Ovary (tissue), 3 donors: Measurements from ENCODE around the gene CSTB.

Experiments
- CTCF ChIP-seq, 3 donors: fragments of 450-650 bp in 2 of 3; fragments of 200-600 bp in 1 of 3; IDR thresholded peaks; one replicate each; pipeline versions ENCODE4 v1.5.1 to v1.8.0; 2016 to 2022; ENCODE audit warnings: antibody characterized with exemption in 3 of 3, mild to moderate bottlenecking in 1 of 3
- EP300 ChIP-seq: sonication (generic); formaldehyde crosslinking; IDR thresholded peaks from one replicate; pipeline ENCODE4 v1.6.1; 2017; ENCODE audit warnings: antibody characterized with exemption
- POLR2A ChIP-seq: fragments of 450-650 bp; IDR thresholded peaks from one replicate; pipeline ENCODE4 v1.6.1; 2017; ENCODE audit warnings: antibody characterized with exemption, mild to moderate bottlenecking, moderate library complexity
- donor health status: DM: no; HTN: no; CAD: no.

- no peak for TF ChIP-seq EP300
- TF ChIP-seq CTCF (IDR thresholded peaks at IDR 0.05), result no peak
- TF ChIP-seq POLR2A, result no peak
Observed at GRCh38 chr21:43771199-43771675, 4.9 kb downstream of the CSTB start.
